Epithelial cell of esophagus (primary cell): ENCODE results near the gene HOXB6.

Experiments used
- DNase-seq: peaks from one replicate; pipeline ENCODE4 v3.0.0; 2010; ENCODE audit warnings: low read depth
- H3K4me3 ChIP-seq: 2 replicates; pipeline ENCODE4 v1.5.1; 2011; ENCODE audit warnings: mild to moderate bottlenecking, low read length, control low read depth
- CTCF ChIP-seq: IDR thresholded peaks from 2 replicates; pipeline ENCODE4 v1.5.1; 2011; ENCODE audit warnings: low read depth, mild to moderate bottlenecking, low read length, control low read depth, inconsistent platforms; ENCODE audit not compliant: insufficient read depth; ENCODE audit errors: missing control alignments

The HOXB6 gene

GRCh38 chr17:48550502-48551213 lies 54.1 kb downstream of the HOXB6 start:
- no peak overlapping the region for H3K4me3 ChIP-seq

GRCh38 chr17:48549914-48550501 lies 54.8 kb downstream of the HOXB6 start:
- TF ChIP-seq CTCF, result no peak
- H3K4me3 ChIP-seq, result no peak overlapping the region
- DNase-seq, result no peak

More at GRCh38 chr17:48550502-48551213, 54.1 kb downstream of the HOXB6 start:
- no peak for DNase-seq
- TF ChIP-seq CTCF, result peak; percentile 8

GRCh38 chr17:48549281-48549630 lies 55.5 kb downstream of the HOXB6 start:
- no peak for TF ChIP-seq CTCF
- DNase-seq, result no peak
- no peak overlapping the region for H3K4me3 ChIP-seq

- no peak for TF ChIP-seq CTCF
- DNase-seq, result no peak
- H3K4me3 ChIP-seq, result no peak overlapping the region
These were observed 56.1 kb downstream of the HOXB6 start for GRCh38 chr17:48548523-48549280.

GRCh38 chr17:48547808-48548522 lies 56.8 kb downstream of the HOXB6 start:
- TF ChIP-seq CTCF, result no peak
- DNase-seq, result no peak
- H3K4me3 ChIP-seq, result no peak overlapping the region

GRCh38 chr17:48546924-48547807 lies 57.6 kb downstream of the HOXB6 start:
- no peak overlapping the region for H3K4me3 ChIP-seq
- no peak for TF ChIP-seq CTCF
- no peak for DNase-seq
